ENCODE measurements around the gene TXNDC8. TPM values are rescaled to one million over a fixed set of nuclear protein-coding genes. Genes with fewer than 3 reads are reported as not detected.

TXNDC8 gene
- polyA plus RNA-seq, 1 donor from 2014 or later = not detected

GRCh38 chr9:110327716-110328115 lies 9.9 kb downstream of the TXNDC8 start:
- H3K9ac ChIP-seq (ENCODE audit: low read length) = no peak overlapping the region
- H3F3A ChIP-seq (ENCODE audit: insufficient read depth, low read length, poor library complexity, severe bottlenecking) = no peaks in the 10 kb centered on the region
- no peak for TF ChIP-seq MXI1 (conservative IDR thresholded peaks at IDR 0.05; ENCODE audit: poor library complexity, severe bottlenecking)
- no peak for TF ChIP-seq EZH2 (IDR thresholded peaks at IDR 0.05; ENCODE audit: borderline replicate concordance, insufficient read depth, low read length, poor library complexity, severe bottlenecking)
- H3K27ac ChIP-seq (ENCODE audit: low read length) = no peak overlapping the region
- no peak overlapping the region for H3K4me3 ChIP-seq (ENCODE audit: low read length)
- no peaks in the 10 kb centered on the region for H3K79me2 ChIP-seq (replicated peaks; ENCODE audit: insufficient read depth, low read length)
- no peaks in the 10 kb centered on the region for H3K36me3 ChIP-seq (ENCODE audit: insufficient read depth, low read length)
- H3K27me3 ChIP-seq (ENCODE audit: insufficient read depth, low read depth, low read length) = no peaks in the 10 kb centered on the region
- H2AFZ ChIP-seq (ENCODE audit: low read depth, low read length) = no peak overlapping the region
- H3K9me3 ChIP-seq (ENCODE audit: low read length) = no peaks in the 10 kb centered on the region
- no peak overlapping the region for H3K4me2 ChIP-seq (ENCODE audit: low read length)
- H3K9me2 ChIP-seq (ENCODE audit: insufficient read depth, low read length) = no peaks in the 10 kb centered on the region
- H4K20me1 ChIP-seq (ENCODE audit: insufficient read depth) = no peaks in the 10 kb centered on the region

- Histone ChIP-seq H3K4me3 (ENCODE audit: low read length) (no peak overlapping the region), H3K27me3 (ENCODE audit: insufficient read depth, low read depth, low read length) (no peaks in the 10 kb centered on the region), H3K9me3 (ENCODE audit: low read length) (no peaks in the 10 kb centered on the region), H3K79me2 (replicated peaks; ENCODE audit: insufficient read depth, low read length) (no peaks in the 10 kb centered on the region), H3K4me2 (ENCODE audit: low read length) (no peak overlapping the region), H3K27ac (ENCODE audit: low read length) (no peak overlapping the region), H4K20me1 (ENCODE audit: insufficient read depth) (no peaks in the 10 kb centered on the region), H3K36me3 (ENCODE audit: insufficient read depth, low read length) (no peaks in the 10 kb centered on the region), H3F3A (ENCODE audit: insufficient read depth, low read length, poor library complexity, severe bottlenecking) (no peaks in the 10 kb centered on the region), H2AFZ (ENCODE audit: low read depth, low read length) (no peak overlapping the region), H3K9me2 (ENCODE audit: insufficient read depth, low read length) (no peaks in the 10 kb centered on the region), H3K9ac (ENCODE audit: low read length) (no peak overlapping the region)
- TF ChIP-seq EZH2 (IDR thresholded peaks at IDR 0.05; ENCODE audit: borderline replicate concordance, insufficient read depth, low read length, poor library complexity, severe bottlenecking) (no peak), EP300 (conservative IDR thresholded peaks at IDR 0.05; ENCODE audit: poor library complexity, severe bottlenecking) (no peak), RAD21 (conservative IDR thresholded peaks at IDR 0.05) (no peak), SMC3 (conservative IDR thresholded peaks at IDR 0.05; ENCODE audit: poor library complexity) (no peak), CTCF (IDR thresholded peaks at IDR 0.05; ENCODE audit: poor library complexity, severe bottlenecking) (no peak), REST (IDR thresholded peaks at IDR 0.05; ENCODE audit: borderline replicate concordance) (no peak), TAF1 (IDR thresholded peaks at IDR 0.05; ENCODE audit: low read depth) (no peak), MXI1 (conservative IDR thresholded peaks at IDR 0.05; ENCODE audit: poor library complexity, severe bottlenecking) (no peak), POLR2AphosphoS5 (IDR thresholded peaks at IDR 0.05) (no peak)
Measured at GRCh38 chr9:110323818-110324217, 13.8 kb downstream of the TXNDC8 start.

Data from neural cell (in vitro differentiated cells).